CD14-positive monocyte (primary cell): ENCODE measurements around the gene ARAP2. TPM values are rescaled to one million over a fixed set of nuclear protein-coding genes. Genes with fewer than 3 reads are reported as not detected.

Experiments used
- DNase-seq, 3 donors: peaks; one replicate each; pipeline ENCODE4 v3.0.0-alpha.2; 2011 to 2022
- H2AFZ ChIP-seq: 2 replicates; pipeline ENCODE4 v1.6.0; 2012; ENCODE audit warnings: mild to moderate bottlenecking, low read depth, low read length, inconsistent platforms; ENCODE audit not compliant: insufficient read depth, poor library complexity, severe bottlenecking
- H3K27ac ChIP-seq, 2 donors: 1 replicate in 1 of 2; 2 replicates in 1 of 2; pipeline ENCODE4 v1.5.1; 2012 to 2013; ENCODE audit warnings: low read length in 2 of 2, control low read depth in 1 of 2, inconsistent platforms in 1 of 2, low read depth in 1 of 2, mild to moderate bottlenecking in 1 of 2
- H3K27me3 ChIP-seq, 2 donors: one replicate each; pipeline versions ENCODE4 v1.6.0 to v1.6.1; 2011 to 2013; ENCODE audit warnings: low read length in 2 of 2; ENCODE audit not compliant: control insufficient read depth in 2 of 2, insufficient read depth in 2 of 2
- H3K36me3 ChIP-seq, 2 donors: replicated peaks in 1 of 2; 1 replicate in 1 of 2; 2 replicates in 1 of 2; pipeline versions ENCODE4 v1.5.1 to v1.6.1; 2012 to 2013; ENCODE audit warnings: low read length in 2 of 2, control low read depth in 1 of 2, inconsistent platforms in 1 of 2, mild to moderate bottlenecking in 1 of 2; ENCODE audit not compliant: insufficient read depth in 2 of 2, control insufficient read depth in 1 of 2
- H3K4me1 ChIP-seq, 2 donors: 1 replicate in 1 of 2; 2 replicates in 1 of 2; pipeline versions ENCODE4 v1.5.1 to v1.6.1; 2012 to 2013; ENCODE audit warnings: low read length in 2 of 2, control low read depth in 1 of 2, inconsistent platforms in 1 of 2, mild to moderate bottlenecking in 1 of 2, moderate library complexity in 1 of 2; ENCODE audit not compliant: insufficient read depth in 2 of 2, control insufficient read depth in 1 of 2
- H3K4me2 ChIP-seq: replicated peaks from 2 replicates; pipeline ENCODE3; 2012; ENCODE audit warnings: low read length, moderate library complexity, mild to moderate bottlenecking; ENCODE audit not compliant: poor library complexity, severe bottlenecking; ENCODE audit errors: extremely low read depth
- H3K4me3 ChIP-seq, 3 experiments: fragments of 200-600 bp in 1 of 3; sonication (generic) in 1 of 3; replicated peaks in 1 of 3; 1 replicate in 2 of 3; 2 replicates in 1 of 3; pipeline ENCODE4 v1.5.1; 2011 to 2013; ENCODE audit warnings: low read length in 3 of 3, mild to moderate bottlenecking in 3 of 3, control low read depth in 2 of 3, low read depth in 2 of 3, inconsistent platforms in 1 of 3, moderate library complexity in 1 of 3
- H3K79me2 ChIP-seq: 2 replicates; pipeline ENCODE4 v1.6.0; 2012; ENCODE audit warnings: mild to moderate bottlenecking, control low read depth, inconsistent platforms, low read length, moderate library complexity; ENCODE audit not compliant: insufficient read depth
- H3K9ac ChIP-seq: 2 replicates; pipeline ENCODE4 v1.6.0; 2017; ENCODE audit warnings: low read length, mild to moderate bottlenecking; ENCODE audit not compliant: insufficient read depth, poor library complexity, severe bottlenecking
- H3K9me3 ChIP-seq, 2 donors: replicated peaks in 1 of 2; 1 replicate in 1 of 2; 2 replicates in 1 of 2; pipeline versions ENCODE4 v1.5.1 to v1.6.1; 2012 to 2013; ENCODE audit warnings: low read length in 2 of 2, control low read depth in 1 of 2; ENCODE audit not compliant: control insufficient read depth in 1 of 2, insufficient read depth in 1 of 2
- H4K20me1 ChIP-seq: 2 replicates; pipeline ENCODE4 v1.6.0; 2012; ENCODE audit warnings: mild to moderate bottlenecking, low read length, control low read depth, moderate library complexity; ENCODE audit not compliant: insufficient read depth
- H3K27ac Mint-ChIP-seq, 7 donors: one replicate each; pipeline ENCODE4 v1.8.0; 2020; ENCODE audit warnings: mild to moderate bottlenecking in 7 of 7, mixed read lengths in 7 of 7, moderate library complexity in 6 of 7, inconsistent platforms in 2 of 7
- H3K27me3 Mint-ChIP-seq, 3 donors: one replicate each; pipeline ENCODE4 v1.8.0; 2021 to 2022; ENCODE audit warnings: low read depth in 3 of 3, mild to moderate bottlenecking in 3 of 3, mixed read lengths in 3 of 3, moderate library complexity in 3 of 3, inconsistent platforms in 1 of 3
- H3K36me3 Mint-ChIP-seq, 2 donors: one replicate each; pipeline ENCODE4 v1.8.0; 2020; ENCODE audit warnings: mixed read lengths in 2 of 2, inconsistent platforms in 1 of 2, mild to moderate bottlenecking in 1 of 2
- H3K4me1 Mint-ChIP-seq: one replicate; pipeline ENCODE4 v1.8.0; 2020; ENCODE audit warnings: mild to moderate bottlenecking, mixed read lengths
- H3K4me3 Mint-ChIP-seq, 2 donors: one replicate each; pipeline ENCODE4 v1.8.0; 2020; ENCODE audit warnings: mild to moderate bottlenecking in 2 of 2, mixed read lengths in 2 of 2, moderate library complexity in 1 of 2
- H3K9me3 Mint-ChIP-seq, 7 donors: one replicate each; pipeline ENCODE4 v1.8.0; 2020 to 2022; ENCODE audit warnings: mixed read lengths in 7 of 7, mild to moderate bottlenecking in 6 of 7, moderate library complexity in 6 of 7, inconsistent platforms in 2 of 7
- CTCF ChIP-seq: fragments of 200-600 bp; IDR thresholded peaks from one replicate; pipeline ENCODE4 v1.8.0; 2022; ENCODE audit warnings: antibody characterized with exemption, mild to moderate bottlenecking
- WGBS: methylation state at CpG from one replicate; pipeline ENCODE4 v1.1.5; 2013; ENCODE audit warnings: missing lambda C conversion rate; ENCODE audit not compliant: insufficient coverage; 5-methylcytosine and 5-hydroxymethylcytosine counted together
- intact Hi-C, 2 donors: fragments of 100-400 bp; cut with micrococcal nuclease; formaldehyde crosslinking; loops; one replicate each; pipeline versions ENCODE4 v1.15.0 to v1.15.1; 2023
- polyA plus RNA-seq, 3 donors: library from polyadenylated mRNA; depleted of rRNA in 1 of 3; unstranded in 2 of 3; stranded (reverse) in 1 of 3; fragments of 300-500 nt in 2 of 3; fragments of >200 nt in 1 of 3; fragmentation: Illumina TruSeq in 2 of 3; gene quantifications; 1 replicate in 2 of 3; 2 replicates in 1 of 3; pipeline ENCODE4 v1.2.3, GENCODE V29; 2012 to 2021

The ARAP2 gene
- polyA plus RNA-seq, 3 donors = 4.6 to 17.7 (median 5.6) TPM

- TF ChIP-seq CTCF = no peak
- Histone ChIP-seq H3K4me1 (peaks cover 0 to 18% of the 10 kb centered on the region in 2 donors), H3K36me3 (peaks cover 0 to 7% of the 10 kb centered on the region in 2 donors), H3K79me2 (peaks cover 62% of the 10 kb centered on the region), H3K27ac (no peak overlapping the region), H3K4me2 (no peak overlapping the region), H4K20me1 (peaks cover 87% of the 10 kb centered on the region), H3K4me3 (no peak overlapping the region), H3K27me3 (no peaks in the 10 kb centered on the region), H3K9me3 (no peaks in the 10 kb centered on the region), H3K9ac (no peak overlapping the region), H2AFZ (no peak overlapping the region)
- H3K36me3 Mint-ChIP-seq = peaks cover 0 to 11% of the 10 kb centered on the region in 2 donors
- H3K4me3 Mint-ChIP-seq = no peak overlapping the region
- no peaks in the 10 kb centered on the region for H3K27me3 Mint-ChIP-seq
- H3K27ac Mint-ChIP-seq = no peak overlapping the region
- H3K4me1 Mint-ChIP-seq = peaks cover 37% of the 10 kb centered on the region
- no peak for DNase-seq
- no peaks in the 10 kb centered on the region for H3K9me3 Mint-ChIP-seq
- intact Hi-C loops = no loop called here
- no CpG with 5 or more reads among the region's 1 CpG for whole genome bisulfite sequencing
Observed at GRCh38 chr4:36222702-36223101, 21.6 kb downstream of the ARAP2 start.

- peaks cover 32% of the 10 kb centered on the region for H3K4me1 Mint-ChIP-seq
- no peaks in the 10 kb centered on the region for H3K27me3 Mint-ChIP-seq
- Histone ChIP-seq H2AFZ (no peak overlapping the region), H3K9ac (no peak overlapping the region), H3K36me3 (no peaks in the 10 kb centered on the region), H3K79me2 (peaks cover 67% of the 10 kb centered on the region), H3K4me2 (no peak overlapping the region), H3K4me3 (no peak overlapping the region), H4K20me1 (peaks cover 83% of the 10 kb centered on the region), H3K27me3 (no peaks in the 10 kb centered on the region), H3K4me1 (peaks cover 0 to 18% of the 10 kb centered on the region in 2 donors), H3K9me3 (no peaks in the 10 kb centered on the region), H3K27ac (no peak overlapping the region)
- H3K4me3 Mint-ChIP-seq = no peak overlapping the region
- H3K27ac Mint-ChIP-seq = no peak overlapping the region
- intact Hi-C loops = no loop called here
- no peak for DNase-seq
- peaks cover 3% of the 10 kb centered on the region in 2 donors for H3K36me3 Mint-ChIP-seq
- no CpG with 5 or more reads among the region's 3 CpGs for WGBS
- no peaks in the 10 kb centered on the region for H3K9me3 Mint-ChIP-seq
- TF ChIP-seq CTCF = no peak
Observed at GRCh38 chr4:36220776-36221175, 23.5 kb downstream of the ARAP2 start.
